ENCODE measurements around the gene ZNF581.

DNA sequence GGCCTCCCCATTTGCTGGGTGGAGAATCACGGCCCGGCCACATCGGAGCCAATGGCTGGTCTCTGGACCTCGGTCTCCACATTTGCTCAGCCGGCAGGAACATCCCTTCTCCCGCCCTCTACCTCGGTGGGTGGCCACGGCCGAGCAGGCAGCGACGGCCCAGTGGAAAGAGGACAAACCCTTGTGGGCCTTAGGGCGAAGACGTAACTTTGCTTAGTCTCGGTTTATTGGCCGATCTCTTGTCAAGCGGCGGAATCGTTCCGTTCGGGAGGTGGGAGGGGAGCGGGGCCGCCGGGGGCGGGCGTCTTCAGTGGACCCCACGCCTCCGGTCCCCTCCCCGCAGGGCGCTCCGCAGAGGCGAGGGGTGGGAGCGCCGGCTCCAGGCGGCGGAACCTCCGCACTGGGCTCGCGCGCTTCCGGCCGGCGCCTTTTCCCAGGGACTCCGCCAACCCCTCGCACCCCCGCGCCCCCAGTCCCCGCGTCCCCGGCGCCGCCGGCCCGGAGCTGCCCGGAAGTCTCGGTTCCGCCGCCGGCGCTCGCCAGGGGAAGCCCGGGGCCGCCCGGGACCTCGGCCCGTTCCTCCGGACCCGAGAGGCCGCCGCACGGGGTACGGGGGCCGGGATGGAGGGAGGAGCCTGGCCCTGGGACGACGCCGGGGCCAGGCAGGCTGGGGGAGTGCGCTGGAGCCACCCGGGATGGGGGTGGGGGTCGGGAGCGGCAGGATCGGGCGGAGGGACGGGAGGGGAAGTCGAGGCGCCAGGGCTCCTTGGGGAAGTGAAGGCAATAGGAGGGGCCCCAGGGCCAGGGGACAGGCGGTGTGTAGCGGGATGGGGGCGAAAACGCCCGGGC, 2.6 kb upstream of the ZNF581 start, which contains the start of gene ZNF580:
- TF ChIP-seq POLR2AphosphoS5 (IDR thresholded peaks at IDR 0.05): peak in 1 of 3 donors; percentile 7
- no peak for TF ChIP-seq POLR2A (IDR thresholded peaks at IDR 0.05)
- TF ChIP-seq, protein P1, sequence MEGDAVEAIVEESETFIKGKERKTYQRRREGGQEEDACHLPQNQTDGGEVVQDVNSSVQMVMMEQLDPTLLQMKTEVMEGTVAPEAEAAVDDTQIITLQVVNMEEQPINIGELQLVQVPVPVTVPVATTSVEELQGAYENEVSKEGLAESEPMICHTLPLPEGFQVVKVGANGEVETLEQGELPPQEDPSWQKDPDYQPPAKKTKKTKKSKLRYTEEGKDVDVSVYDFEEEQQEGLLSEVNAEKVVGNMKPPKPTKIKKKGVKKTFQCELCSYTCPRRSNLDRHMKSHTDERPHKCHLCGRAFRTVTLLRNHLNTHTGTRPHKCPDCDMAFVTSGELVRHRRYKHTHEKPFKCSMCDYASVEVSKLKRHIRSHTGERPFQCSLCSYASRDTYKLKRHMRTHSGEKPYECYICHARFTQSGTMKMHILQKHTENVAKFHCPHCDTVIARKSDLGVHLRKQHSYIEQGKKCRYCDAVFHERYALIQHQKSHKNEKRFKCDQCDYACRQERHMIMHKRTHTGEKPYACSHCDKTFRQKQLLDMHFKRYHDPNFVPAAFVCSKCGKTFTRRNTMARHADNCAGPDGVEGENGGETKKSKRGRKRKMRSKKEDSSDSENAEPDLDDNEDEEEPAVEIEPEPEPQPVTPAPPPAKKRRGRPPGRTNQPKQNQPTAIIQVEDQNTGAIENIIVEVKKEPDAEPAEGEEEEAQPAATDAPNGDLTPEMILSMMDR (IDR thresholded peaks at IDR 0.05): no peak
